ENCODE data around the gene MGAT3.

The MGAT3 gene

DNA sequence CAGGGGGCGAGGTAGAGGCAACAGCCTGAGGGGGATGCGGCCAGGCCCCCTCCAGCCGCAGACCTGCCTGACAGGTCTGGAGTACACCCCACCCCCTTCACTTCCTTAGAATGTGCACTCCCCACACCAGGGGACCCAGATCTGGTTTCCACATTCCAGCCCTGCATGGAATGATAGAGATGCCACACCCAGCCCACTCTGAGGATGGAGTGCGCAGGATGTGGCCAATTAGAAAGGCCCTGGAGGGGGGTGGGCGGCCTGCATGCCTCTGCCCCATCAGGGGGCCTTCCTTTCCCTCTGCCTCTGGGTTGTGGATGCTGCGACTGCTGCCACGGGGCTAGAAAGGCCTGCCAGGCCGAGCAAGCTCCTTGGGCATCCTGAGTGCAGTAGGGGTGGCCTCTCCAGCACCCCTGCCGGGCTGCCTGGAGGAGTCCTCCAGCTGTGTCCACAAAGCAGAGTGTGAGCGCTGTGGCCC lies 28.2 kb upstream of the MGAT3 start:
- no peak for DNase-seq (ENCODE audit: low read depth)

DNA sequence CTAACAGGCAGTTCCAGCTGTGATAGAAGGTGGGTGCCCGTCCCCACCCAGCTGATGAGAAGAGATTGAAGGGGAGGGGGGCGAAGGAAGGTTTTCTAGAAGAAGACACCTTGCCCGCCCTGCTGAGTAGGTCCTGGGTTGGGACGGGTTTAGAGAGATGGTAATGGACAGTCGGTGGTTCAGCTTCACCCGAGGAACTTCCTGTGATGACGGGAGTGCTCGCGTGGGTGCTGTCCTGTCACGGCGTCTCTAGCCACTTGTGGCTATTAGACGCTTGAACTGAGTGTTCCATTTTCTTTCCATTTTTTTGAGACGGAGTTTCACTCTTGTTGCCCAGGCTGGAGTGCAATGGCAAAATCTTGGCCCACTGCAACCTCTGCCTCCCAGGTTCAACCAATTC lies 27.6 kb upstream of the MGAT3 start:
- DNase-seq (ENCODE audit: low read depth): no peak

DNA sequence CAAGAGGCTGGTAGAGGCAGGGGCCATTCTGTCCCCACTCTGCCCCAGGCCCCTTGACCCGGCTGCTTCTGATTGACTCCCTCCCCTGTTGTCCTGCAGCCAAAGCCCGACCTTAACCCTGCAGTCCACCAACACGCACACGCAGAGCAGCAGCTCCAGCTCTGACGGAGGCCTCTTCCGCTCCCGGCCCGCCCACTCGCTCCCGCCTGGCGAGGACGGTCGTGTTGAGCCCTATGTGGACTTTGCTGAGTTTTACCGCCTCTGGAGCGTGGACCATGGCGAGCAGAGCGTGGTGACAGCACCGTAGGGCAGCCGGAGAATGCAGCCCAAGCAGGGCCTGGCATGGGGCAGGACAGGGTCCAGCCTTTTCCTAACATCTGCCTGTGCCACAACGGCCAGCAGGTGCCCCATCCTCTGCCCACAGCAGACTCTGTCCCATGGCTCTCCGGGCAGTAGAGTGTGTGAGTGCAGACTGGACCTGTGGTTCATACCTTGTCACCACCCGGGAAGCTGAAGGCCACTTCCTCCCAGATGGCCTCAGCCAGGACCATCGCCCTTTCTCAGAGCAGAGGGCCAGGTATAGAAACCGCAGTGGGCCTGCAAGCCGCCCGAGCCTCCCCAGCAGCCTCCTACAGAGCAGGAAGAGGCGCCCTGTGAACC lies 26.8 kb upstream of the MGAT3 start:
- no peak for DNase-seq (ENCODE audit: low read depth)

DNA sequence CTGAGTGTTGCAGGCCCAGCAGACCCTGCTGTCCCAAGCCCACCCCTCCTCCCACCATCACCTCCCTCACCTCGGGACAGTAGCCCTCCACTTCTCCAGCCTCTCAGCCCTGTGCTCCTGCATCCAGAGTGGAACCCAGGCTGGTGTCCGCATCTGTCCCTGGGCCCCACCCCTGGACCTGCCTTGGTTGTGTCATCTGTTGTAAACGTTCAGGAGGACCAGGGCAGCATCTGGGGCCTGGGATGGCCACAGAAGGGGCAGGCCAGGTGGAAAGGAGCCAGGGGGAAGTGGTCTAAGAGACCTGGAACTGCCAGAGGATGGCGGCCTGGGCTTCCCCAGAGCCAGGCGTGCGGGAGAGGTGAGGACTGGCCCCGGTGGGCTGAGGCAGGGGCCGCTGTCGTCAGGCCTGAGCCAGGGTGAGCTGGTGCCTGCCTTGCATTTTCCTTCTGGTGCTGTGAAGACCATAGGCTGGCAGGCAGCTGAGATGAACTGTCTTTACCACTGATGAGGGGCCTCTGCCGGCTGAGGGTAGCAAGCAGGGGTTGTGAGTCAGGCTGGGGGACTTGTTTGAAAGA lies 26.1 kb upstream of the MGAT3 start:
- no peak for DNase-seq (ENCODE audit: low read depth)

DNA sequence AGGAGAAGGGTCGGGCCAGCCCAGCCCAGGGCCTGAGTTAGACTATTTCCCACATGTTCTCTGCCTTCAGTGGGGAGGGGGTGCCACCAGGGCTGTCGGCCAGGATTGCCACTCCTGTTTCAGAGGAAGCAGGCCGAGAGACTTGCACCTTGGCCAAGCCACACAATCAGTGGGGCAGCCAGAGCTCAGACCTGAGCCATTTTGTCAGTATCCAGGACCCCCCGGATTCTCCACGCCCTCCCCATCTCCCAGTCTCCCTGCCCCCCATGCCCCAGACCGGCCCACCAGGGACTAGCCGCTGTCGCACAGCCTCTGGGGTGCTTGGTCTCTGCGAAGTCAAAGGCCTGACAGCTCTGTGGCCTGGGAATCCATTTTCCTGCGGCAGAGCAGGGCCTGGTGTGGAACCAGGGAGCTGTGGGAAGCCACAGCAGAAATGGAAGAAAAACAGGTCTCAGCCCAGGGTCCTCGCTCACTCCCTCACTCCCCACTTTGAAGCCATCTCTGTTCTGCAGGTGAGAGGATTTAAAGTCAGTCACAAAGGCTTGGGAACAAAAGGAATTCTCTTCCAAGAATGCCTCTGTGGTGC lies 25.5 kb upstream of the MGAT3 start:
- DNase-seq (ENCODE audit: low read depth): no peak

DNA sequence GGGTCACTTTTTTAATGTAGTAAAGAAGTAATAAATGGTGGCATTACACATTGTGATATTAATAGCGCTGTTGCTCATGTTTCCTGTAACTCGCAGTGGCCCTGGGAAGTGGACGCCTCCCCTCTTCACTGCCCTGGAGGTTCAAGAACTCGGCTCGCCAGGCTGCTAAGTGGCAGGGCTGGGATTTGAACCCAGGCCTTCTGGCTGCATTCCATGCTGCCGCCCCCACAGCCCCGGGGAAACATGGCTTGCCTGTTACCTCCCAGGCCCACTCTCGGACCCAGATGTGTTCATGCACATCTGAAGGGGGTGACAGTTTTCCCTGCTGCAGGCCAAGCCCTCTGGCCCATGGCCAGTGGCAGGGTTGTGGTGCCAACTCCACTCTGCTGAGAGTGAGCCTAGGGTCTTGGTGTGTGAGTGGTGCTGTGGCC lies 25.0 kb upstream of the MGAT3 start:
- DNase-seq (ENCODE audit: low read depth): no peak

DNA sequence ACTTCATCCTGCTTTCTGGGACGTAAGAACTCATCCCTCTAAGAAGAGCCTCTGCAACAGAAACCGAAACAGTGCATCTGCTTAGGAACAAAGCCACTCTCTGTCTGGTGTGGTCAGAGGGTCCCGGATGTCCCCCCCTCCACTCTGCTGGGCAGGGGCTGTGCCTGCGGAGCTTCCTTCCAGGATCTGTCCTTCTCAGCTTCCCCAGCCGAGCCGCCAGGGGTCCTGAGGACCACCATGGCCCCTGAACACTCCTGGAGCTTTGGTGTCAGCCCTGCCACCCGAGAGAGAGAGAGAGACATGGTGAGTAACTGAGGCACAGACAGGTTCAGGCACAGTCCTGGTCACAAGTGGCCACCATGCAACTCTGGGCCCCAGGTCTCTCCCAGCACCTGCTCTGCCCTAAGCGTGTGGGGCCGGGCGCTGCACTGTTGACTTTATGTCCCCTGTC lies 24.4 kb upstream of the MGAT3 start:
- no peak for DNase-seq (ENCODE audit: low read depth)

DNA sequence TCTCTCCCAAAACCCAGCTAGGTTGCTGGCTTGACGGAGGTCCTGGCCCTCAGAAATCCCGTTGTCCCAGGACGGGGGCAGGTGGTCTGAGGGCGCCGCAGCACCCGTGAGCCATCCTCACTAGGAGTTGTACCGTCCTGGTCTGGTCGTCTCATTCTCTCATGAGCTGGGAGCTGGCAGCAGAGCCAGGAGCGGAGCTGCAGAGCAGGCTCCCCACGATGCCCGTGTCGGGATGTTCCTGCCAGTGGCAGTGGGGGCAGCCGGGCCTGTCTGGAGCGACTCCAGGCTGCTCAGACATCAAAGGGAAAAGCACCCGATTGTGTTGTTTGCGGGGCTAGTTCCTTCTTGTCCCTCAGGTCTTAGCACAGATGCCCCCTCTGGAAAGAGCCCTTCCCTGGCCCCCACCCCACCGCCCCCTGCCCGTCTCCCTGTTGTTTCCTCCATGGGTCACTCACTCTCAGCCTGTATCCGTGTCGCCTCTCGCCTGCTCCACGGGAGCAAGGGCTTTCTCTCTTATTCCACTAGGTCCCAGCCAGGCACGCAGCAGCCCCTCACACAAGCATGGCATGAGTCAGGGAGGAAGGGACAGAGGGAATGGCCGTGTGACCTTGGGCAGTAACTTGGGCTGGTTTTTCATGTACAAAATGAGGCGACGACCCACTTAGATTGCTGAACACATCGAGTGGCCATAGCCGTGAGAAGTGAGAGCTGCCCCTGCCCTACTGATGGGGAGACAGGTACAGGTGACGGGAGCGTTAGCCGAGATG lies 23.2 kb upstream of the MGAT3 start:
- no peak for DNase-seq (ENCODE audit: low read depth)

DNA sequence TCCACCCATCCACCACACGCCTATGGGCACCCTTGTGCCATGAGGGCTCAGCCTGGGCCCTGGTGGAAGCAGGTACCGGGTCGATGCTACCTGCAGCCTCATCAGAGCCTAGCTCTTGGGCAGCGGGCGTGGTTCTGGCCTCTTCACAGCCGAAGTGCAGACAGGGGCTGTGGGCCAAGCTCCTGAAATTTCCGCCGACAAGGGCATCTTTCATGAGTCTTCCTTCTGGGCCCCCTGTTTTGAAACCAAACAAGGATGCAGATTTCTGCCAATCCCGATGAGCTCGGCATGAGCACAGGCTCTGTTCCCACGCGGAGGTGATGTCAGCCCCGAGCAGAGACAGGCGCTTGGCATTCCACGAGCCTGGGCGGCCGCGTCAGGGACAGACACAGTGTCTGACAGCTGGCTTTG lies 22.6 kb upstream of the MGAT3 start:
- no peak for DNase-seq (ENCODE audit: low read depth)

DNA sequence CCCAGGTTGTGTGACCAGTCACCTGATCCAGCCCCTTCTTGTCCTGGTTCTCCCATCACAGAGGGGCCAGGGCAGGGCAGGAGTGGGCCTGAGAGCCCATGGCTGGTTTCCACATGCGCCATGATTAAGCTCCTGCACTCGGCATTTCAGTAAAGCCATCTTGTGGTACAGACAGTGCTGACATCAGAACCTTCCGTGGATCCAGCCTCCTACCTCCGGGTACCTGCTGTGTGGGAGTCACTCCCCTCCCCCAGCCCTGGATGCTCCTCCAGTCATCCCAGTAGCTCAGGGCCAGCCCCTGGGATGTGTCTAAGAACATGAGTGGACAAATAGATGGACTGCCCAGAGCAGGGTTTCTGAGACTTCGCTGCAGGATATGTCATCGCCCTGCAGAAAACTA lies 22.1 kb upstream of the MGAT3 start:
- DNase-seq (ENCODE audit: low read depth): no peak

DNA sequence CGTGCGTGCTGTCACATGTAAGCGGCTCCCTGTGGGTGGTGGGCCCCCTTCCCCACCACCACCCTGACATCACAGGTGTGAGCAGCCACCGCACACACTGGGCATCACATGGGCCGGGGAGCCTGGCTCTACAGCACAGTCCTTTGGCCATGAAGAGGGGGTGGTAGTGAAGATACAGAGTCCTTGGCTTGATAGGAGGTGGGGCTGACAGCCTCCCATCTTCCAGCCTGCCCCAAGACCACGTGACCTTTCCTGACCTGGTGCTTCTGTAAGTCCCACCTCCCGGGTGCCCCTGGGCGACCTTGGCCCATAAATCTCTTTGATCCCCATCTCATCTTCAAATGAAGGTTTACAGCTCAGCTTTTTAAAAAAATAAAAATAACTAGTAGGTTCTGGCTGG lies 21.2 kb upstream of the MGAT3 start:
- no peak for DNase-seq (ENCODE audit: low read depth)

DNA sequence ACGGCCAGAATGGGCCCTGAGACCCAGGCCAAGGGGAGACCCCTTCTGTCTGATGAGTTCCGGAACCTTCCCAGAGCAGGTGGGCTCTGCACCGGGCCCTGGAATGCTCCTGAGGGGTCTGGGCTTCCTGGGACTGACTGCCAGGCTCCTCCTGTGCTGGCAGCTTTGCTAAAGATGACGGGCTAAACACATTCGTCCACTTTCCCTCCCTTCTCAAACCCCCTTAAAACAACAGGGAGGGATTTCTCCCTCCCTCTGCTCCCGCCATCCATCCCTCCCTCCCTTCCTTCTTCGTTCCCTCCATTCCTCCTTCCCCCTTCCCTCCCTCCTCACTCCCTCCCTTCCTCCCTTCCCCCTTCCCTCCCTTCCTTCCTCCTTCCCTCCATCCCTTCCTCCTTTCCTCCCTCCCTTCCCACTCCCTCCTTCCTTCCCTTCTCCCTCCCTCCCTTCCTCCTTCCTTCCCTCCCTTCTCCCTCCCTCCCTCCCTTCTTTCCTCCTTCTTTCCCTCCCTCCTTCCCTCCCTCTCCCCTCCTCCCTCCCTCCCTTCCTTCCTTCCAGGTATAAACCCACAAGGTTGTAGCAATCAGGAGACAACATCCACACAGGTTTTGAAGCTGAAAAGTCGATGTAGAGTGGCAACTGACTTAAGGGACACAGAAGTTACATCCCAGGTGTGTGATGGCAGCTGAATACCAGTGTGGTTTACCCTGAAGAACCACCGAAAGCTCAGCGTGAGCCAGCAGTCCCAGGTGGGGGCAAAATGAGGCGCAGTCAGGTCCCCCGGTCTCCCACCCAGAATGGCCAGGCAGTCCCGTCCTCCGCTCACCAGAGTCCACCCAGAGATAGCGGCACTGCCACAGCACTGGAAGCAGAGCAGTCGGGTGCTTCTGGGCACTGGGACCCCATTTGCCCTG lies 18.8 kb upstream of the MGAT3 start:
- DNase-seq (ENCODE audit: low read depth): no peak

DNA sequence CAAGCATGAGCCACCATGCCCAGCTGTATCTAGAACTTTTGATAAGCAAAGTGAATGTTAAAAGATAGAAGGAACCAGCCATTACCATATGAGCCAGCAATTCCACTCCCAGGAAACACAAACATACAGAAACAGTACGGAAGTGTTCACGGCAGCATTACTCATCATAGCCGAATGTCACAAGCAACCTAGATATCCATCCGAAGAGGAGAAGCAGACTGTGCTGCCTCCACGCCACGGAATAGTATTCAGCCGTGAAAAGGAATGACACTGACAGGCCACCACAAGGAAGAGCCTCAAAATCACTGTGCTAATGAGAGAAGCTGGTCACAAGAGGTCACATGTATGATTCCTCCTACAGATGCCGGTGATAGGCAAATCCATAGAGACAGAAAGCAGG lies 17.6 kb upstream of the MGAT3 start:
- peak; percentile 78 for DNase-seq (ENCODE audit: low read depth)

DNA sequence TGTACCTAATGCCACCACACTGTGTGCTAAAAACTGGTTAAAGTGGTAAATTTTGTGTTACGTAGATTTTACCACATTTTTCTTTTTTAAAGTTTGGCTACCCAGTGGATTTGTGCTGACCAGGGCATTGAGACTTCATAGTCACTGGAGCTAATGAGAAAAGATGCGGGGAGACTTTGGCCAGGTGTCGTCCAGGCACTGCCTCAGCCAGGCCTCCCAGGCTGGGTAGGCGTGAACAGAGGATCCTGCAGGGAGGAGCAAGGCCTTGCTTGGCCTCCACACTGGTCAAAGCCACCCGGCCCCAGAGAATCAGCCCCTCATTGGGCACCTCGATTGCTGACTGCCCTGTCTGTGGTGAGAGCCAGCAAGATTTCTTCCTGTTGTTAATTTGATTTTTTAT lies 13.4 kb upstream of the MGAT3 start:
- no peak for DNase-seq (ENCODE audit: low read depth)

DNA sequence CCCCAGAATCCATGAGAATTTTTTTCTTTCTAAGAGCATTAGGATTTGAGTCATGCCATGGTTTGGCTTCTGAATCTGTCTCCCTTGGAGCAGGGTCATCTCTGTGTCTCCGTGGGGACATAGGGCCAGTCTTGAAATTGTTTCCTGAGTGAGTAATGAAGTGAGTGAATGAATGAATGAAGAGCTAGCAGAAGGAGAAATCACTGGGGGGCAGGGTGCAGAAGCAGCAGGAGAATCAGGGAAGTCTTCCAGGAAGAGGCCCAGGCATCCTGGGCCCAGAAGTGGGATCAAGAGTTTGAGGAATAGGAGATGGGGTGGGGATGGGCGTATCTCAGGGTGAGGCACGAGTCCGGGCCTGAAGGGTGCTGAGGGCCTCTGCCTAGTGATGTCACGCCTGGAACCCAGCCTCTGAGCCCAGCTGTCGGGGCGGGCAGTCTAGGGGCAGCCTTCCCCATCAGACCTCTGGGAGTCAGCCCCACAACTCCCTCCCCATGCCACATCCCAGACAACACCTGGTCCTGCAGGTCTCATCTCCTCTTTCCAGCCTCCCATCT lies 12.5 kb upstream of the MGAT3 start:
- DNase-seq (ENCODE audit: low read depth): no peak

DNA sequence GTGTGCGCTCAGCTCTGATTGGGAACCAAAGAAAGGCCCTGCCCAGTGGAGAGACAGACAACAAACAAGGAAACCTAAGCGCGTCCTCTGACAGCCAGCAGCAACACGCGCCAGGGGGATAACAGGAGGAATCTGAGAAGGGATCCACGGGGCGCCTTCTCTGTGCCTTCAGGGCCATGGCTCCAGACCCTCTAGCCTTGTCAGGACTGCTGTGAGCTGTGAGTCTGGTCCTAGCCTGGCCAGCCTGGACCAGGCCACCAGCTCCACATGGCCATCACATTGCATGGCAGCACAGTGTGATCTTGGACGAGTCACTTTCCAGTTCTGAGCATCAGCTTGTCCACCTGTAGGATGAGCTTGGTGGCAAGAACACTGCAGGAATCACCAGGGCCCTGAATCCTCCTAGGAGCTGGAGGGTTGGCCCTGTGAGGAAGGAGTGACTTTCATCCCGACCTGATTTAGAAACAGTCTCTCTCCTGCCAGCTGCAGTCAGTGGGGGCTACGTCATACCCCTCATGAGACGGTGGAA lies 11.8 kb upstream of the MGAT3 start:
- DNase-seq (ENCODE audit: low read depth): no peak

DNA sequence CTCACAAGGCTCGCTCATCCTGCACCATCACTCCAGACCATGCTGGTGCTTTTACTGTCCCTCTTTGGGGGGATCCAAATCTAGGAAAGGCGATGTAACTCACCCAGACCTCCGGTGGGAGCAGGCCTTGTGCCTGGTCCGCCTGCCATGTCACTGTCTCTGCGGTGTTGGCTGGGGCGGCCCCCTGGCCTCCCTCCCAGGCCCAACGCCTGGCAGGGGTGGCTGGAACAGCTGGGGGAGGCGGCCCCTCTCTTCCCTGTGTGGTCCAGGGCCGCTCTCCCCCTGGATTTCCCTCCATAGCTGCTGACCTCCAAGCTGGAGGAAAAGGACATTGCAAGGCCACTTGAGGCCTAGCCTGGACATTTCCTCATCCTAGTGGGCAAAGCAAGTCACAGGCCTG lies 11.1 kb upstream of the MGAT3 start:
- DNase-seq (ENCODE audit: low read depth): no peak

DNA sequence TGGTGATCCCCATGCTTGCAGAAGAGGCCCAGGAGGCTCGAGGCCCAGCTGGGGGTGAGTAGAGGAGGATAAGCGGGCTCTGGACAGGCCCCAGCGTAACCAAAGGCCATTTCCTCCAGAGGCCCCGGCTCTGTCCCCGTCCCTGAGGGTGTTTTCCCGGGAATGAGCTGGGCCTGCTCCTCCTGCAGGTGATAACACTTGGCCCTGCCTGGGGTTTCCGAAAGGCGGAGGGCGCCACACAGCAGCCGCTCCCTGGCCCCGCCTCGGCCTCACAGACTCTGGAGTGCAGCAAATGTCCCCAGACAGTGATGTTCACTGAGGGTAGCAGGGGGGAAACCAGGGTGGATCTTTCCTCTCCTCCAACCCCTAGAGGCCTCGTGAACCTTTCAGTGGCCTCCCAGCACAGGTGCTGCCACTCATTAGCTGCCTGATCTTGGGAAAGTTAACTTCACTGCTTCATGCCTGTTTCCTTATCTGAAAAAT lies 10.5 kb upstream of the MGAT3 start:
- no peak for DNase-seq (ENCODE audit: low read depth)

DNA sequence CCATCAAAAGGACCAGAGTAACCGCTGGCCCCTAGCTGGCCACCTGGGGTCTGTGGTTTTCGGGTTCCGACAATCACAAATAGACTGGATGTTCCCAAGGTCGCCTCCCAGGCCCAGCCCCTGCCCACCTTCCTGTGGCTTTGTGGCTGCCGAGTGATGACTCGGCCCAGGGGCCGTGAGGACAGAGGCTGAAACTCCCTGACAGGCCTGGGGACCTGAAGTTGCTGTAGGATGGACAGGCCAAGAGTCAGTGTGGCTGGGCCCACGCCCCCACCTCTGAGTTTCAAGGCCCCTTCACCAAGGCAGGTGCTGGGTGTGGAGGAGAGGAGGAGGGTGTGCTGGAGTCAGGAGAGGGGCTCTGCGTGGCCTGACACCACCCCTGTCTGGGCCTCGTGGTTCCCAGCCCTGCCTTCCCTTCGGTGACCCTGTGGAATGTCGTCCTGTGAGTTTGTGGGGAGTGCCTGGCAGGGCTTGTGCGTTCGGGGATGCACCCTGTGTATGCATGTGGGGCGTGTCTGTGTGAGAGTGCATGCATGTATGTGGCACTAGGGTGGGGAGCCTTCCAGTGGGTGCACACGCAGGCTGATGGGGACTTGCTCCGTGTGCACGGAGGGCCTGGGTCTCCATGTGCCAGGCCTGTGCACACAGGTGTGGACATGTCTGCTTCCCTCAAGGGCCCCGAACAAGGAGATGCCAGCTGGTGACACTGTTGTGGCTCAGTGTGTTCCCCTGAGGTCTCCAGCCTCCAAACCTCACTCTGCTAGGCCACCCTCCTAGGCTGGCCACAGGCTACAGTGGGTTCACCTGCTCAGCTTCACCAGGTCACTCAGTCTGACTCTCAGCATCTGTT lies 8.4 kb upstream of the MGAT3 start:
- no peak for DNase-seq (ENCODE audit: low read depth)

DNA sequence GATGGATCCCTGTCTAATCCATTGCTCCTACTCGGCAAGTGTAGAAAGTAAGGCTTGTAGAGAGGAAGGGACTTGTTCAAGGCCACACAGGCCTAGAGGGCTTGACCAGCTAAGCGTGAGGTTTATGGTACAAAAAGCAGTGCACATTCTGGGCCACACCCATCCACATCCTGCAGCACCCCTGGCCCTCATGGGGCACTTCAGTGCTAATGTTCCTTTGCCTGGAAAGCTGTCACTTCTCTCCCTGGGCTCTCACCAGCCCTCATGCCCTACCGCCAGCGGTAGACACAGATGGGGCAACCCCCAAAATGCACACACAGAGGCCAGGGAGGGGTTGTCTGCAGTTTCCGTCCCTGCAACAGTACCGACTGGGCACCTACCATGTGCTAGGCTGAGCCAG lies 7.1 kb upstream of the MGAT3 start:
- DNase-seq (ENCODE audit: low read depth): no peak

All from ELR (cell line).